PC-3 (cell line): Measurements from ENCODE around the gene CHAF1A. TPM values are rescaled to one million over a fixed set of nuclear protein-coding genes. Genes with fewer than 3 reads are reported as not detected.

Source experiments
- ATAC-seq: fragments of 200-7000 bp; cut with Tn5 transposase; 2 replicates; pipeline ENCODE4 v1.9.1; 2020; ENCODE audit warnings: mild to moderate bottlenecking, moderate library complexity
- BruUV-seq: library from RNA; stranded (reverse); fragments of 400-500 nt; replicated peaks from 2 replicates; lab custom pipeline; 2021; lab: Mats Ljungman, UMichigan
- CTCF ChIA-PET: fragments of 300-600 bp; sonication (Branson Sonifier 250); formaldehyde crosslinking; loops from one replicate; lab custom pipeline; 2022; ENCODE audit warnings: antibody characterized with exemption; lab: Charles Lee
- POLR2A ChIA-PET: fragments of 300-600 bp; sonication (Branson Sonifier 250); formaldehyde crosslinking; loops from one replicate; lab custom pipeline; 2022; ENCODE audit warnings: antibody characterized with exemption; ENCODE audit not compliant: unreplicated experiment; lab: Charles Lee
- DNase-seq: peaks from one replicate; pipeline ENCODE4 v3.0.0-alpha.2; 2015
- H2AFZ ChIP-seq: fragments of 300-600 bp; sonication (generic); 2 replicates; pipeline ENCODE4 v1.6.0; 2016; ENCODE audit warnings: antibody characterized with exemption, low read length
- H3F3A ChIP-seq: fragments of 300-600 bp; sonication (generic); one replicate; pipeline ENCODE4 v1.6.0; 2017; ENCODE audit warnings: antibody characterized with exemption, low read length, control low read depth, mild to moderate bottlenecking; ENCODE audit not compliant: unreplicated experiment
- H3K27ac ChIP-seq: fragments of 300-600 bp; sonication (generic); 2 replicates; pipeline ENCODE4 v1.5.1; 2016; ENCODE audit warnings: mild to moderate bottlenecking, low read length
- H3K27me3 ChIP-seq: fragments of 300-600 bp; sonication (generic); 2 replicates; pipeline ENCODE4 v1.6.1; 2016; ENCODE audit warnings: low read length, mixed read lengths
- H3K36me3 ChIP-seq: fragments of 300-600 bp; sonication (generic); 2 replicates; pipeline ENCODE4 v1.6.1; 2016; ENCODE audit warnings: low read depth, mixed run types, low read length, mixed read lengths
- H3K4me1 ChIP-seq: fragments of 300-600 bp; sonication (generic); 2 replicates; pipeline ENCODE4 v1.5.1; 2016; ENCODE audit warnings: low read length; ENCODE audit not compliant: insufficient read depth
- H3K4me2 ChIP-seq: fragments of 300-600 bp; sonication (generic); 2 replicates; pipeline ENCODE4 v1.6.0; 2016; ENCODE audit warnings: low read length
- H3K4me3 ChIP-seq: fragments of 300-600 bp; sonication (generic); 2 replicates; pipeline ENCODE4 v1.5.1; 2016; ENCODE audit warnings: mild to moderate bottlenecking, low read length, mixed read lengths
- H3K79me2 ChIP-seq: fragments of 300-600 bp; sonication (generic); 2 replicates; pipeline ENCODE4 v1.6.1; 2017; ENCODE audit warnings: low read length, mixed read lengths
- H3K9ac ChIP-seq: fragments of 300-600 bp; sonication (generic); 2 replicates; pipeline ENCODE4 v1.6.0; 2016; ENCODE audit warnings: mild to moderate bottlenecking, low read length
- H3K9me2 ChIP-seq: fragments of 300-600 bp; sonication (generic); replicated peaks from 2 replicates; pipeline ENCODE4 v1.6.1; 2016; ENCODE audit warnings: mixed run types, low read length, mixed read lengths
- H3K9me3 ChIP-seq: fragments of 300-600 bp; sonication (generic); 2 replicates; pipeline ENCODE4 v1.6.1; 2016; ENCODE audit warnings: low read length, mixed read lengths
- H4K20me1 ChIP-seq: fragments of 300-600 bp; sonication (generic); 2 replicates; pipeline ENCODE4 v1.6.1; 2016; ENCODE audit warnings: low read length, mixed read lengths
- CTCF ChIP-seq: fragments of 300-600 bp; sonication (generic); conservative IDR thresholded peaks from 2 replicates; pipeline ENCODE4 v1.5.1; 2017; ENCODE audit warnings: antibody characterized with exemption, low read depth, mild to moderate bottlenecking, low read length
- EZH2 ChIP-seq: fragments of 300-600 bp; sonication (generic); IDR thresholded peaks from one replicate; pipeline ENCODE4 v1.6.1; 2017; ENCODE audit warnings: antibody characterized with exemption, mild to moderate bottlenecking, low read length; ENCODE audit not compliant: unreplicated experiment
- EZH2phosphoT487 ChIP-seq: fragments of 300-600 bp; sonication (generic); IDR thresholded peaks from 2 replicates; pipeline ENCODE4 v1.6.1; 2018; ENCODE audit warnings: mild to moderate bottlenecking, antibody characterized with exemption, low read length, borderline replicate concordance
- intact Hi-C: fragments of 100-400 bp; cut with micrococcal nuclease; formaldehyde crosslinking; loops from 2 replicates; pipeline ENCODE4 v1.9.0; 2023
- total RNA-seq: library from RNA; depleted of rRNA; stranded (reverse); fragments of >200 nt; gene quantifications from 2 replicates; pipeline ENCODE4 v1.2.3, GENCODE V29; 2014

Gene CHAF1A
- total RNA-seq, 1 experiment from 2014 or later: 48.9 TPM

GRCh38 chr19:4428326-4428975 lies 26.0 kb downstream of the CHAF1A start:
- no peaks in the 10 kb centered on the region for H3F3A ChIP-seq
- no peak overlapping the region for H3K9ac ChIP-seq
- H3K4me1 ChIP-seq: no peaks in the 10 kb centered on the region
- intact Hi-C loops: no loop called here
- ChIA-PET CTCF (no interaction called here), POLR2A (no interaction called here)
- H4K20me1 ChIP-seq: no peaks in the 10 kb centered on the region
- H3K27ac ChIP-seq: no peak overlapping the region
- no peaks in the 10 kb centered on the region for H3K79me2 ChIP-seq
- H3K4me3 ChIP-seq: no peak overlapping the region
- no peaks in the 10 kb centered on the region for H3K27me3 ChIP-seq
- ATAC-seq (no peak), DNase-seq (no peak)
- H3K9me2 ChIP-seq: no peaks in the 10 kb centered on the region
- H3K9me3 ChIP-seq: no peaks in the 10 kb centered on the region
- no peak for TF ChIP-seq EZH2phosphoT487
- TF ChIP-seq CTCF: no peak
- TF ChIP-seq EZH2: no peak
- no TSS peak for BruUV-seq
- H2AFZ ChIP-seq: no peak overlapping the region
- no peak overlapping the region for H3K4me2 ChIP-seq
- H3K36me3 ChIP-seq: peaks cover 4% of the 10 kb centered on the region; the same call in 1 of the 2 replicates

DNA sequence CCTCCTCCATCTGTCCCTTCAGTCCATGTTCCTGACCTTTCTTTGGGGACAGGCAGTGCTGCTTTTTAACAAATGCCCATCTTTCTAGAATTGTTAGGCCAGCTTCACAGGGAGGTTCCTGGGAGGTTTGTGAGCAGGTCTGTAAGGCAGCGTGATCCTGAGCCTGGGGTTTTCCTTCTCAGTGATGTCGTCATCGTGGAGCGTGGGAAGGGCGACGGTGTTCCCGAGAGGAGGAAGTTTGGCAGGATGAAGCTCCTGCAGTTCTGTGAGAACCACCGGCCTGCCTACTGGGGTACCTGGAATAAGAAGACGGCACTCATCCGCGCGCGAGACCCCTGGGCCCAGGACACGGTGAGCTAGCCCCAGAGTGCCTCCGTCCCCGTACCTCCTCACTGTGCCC lies 26.8 kb downstream of the CHAF1A start:
- Histone ChIP-seq H3K27ac (no peak overlapping the region), H2AFZ (no peak overlapping the region), H3K9ac (no peak overlapping the region), H3F3A (no peaks in the 10 kb centered on the region), H3K36me3 (peaks cover 4% of the 10 kb centered on the region; the same call in 1 of the 2 replicates), H3K4me1 (no peaks in the 10 kb centered on the region), H3K4me2 (no peak overlapping the region), H3K9me3 (no peaks in the 10 kb centered on the region), H3K9me2 (no peaks in the 10 kb centered on the region), H3K79me2 (no peaks in the 10 kb centered on the region), H4K20me1 (no peaks in the 10 kb centered on the region), H3K4me3 (no peak overlapping the region), H3K27me3 (no peaks in the 10 kb centered on the region)
- DNase-seq: no peak
- TF ChIP-seq EZH2 (no peak), EZH2phosphoT487 (no peak), CTCF (no peak)
- no TSS peak for BruUV-seq
- ChIA-PET POLR2A (no interaction called here), CTCF (no interaction called here)
- intact Hi-C loops: no loop called here
- ATAC-seq: no peak

DNA sequence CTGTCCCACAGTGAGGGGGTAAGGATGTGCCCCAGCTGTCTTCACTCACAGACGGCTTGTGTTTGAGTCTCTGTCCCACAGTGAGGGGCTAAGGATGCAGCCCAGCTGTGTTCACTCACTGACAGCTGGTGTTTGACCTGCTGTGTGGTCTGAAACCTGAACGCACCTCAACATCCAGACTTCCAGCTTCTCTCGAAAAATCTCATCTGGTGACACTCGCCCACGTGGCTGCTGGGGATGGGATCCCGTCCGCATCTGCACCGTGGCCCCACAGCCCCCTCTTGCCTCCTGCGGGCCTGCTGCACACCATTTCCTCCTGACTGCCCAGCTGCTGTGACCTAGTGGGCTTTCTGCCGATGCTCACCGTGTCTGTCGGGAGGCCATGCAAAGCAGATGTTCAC lies 27.3 kb downstream of the CHAF1A start:
- Histone ChIP-seq H3K27ac (no peak overlapping the region), H3K27me3 (no peaks in the 10 kb centered on the region), H3K36me3 (peaks cover 4% of the 10 kb centered on the region; the same call in 1 of the 2 replicates), H4K20me1 (no peaks in the 10 kb centered on the region), H3K4me3 (no peak overlapping the region), H3F3A (no peaks in the 10 kb centered on the region), H3K4me1 (no peaks in the 10 kb centered on the region), H2AFZ (no peak overlapping the region), H3K9ac (no peak overlapping the region), H3K9me3 (no peaks in the 10 kb centered on the region), H3K9me2 (no peaks in the 10 kb centered on the region), H3K79me2 (no peaks in the 10 kb centered on the region), H3K4me2 (no peak overlapping the region)
- intact Hi-C loops: no loop called here
- DNase-seq: no peak
- BruUV-seq: no TSS peak
- TF ChIP-seq EZH2: no peak
- no peak for TF ChIP-seq CTCF
- ChIA-PET CTCF (no interaction called here), POLR2A (no interaction called here)
- no peak for ATAC-seq
